ENCODE results near the gene TPCN2.
"Not testable (repeated sequence)": the region's sequence is repeated elsewhere in the genome, so short reads cannot be mapped to it uniquely, and the experiment has no call there.

TPCN2 gene

GRCh38 chr11:69059985-69060384 lies 11.3 kb downstream of the TPCN2 start:
- DNase-seq: no peak

- no peak for DNase-seq
Measured at GRCh38 chr11:69060806-69061712, 12.3 kb downstream of the TPCN2 start.

- no peak for DNase-seq
Measured at GRCh38 chr11:69061713-69062053, 13.0 kb downstream of the TPCN2 start.

GRCh38 chr11:69062169-69062855 lies 13.6 kb downstream of the TPCN2 start:
- DNase-seq: no peak

- no peak for DNase-seq
Measured at GRCh38 chr11:69062873-69063651, 14.3 kb downstream of the TPCN2 start.

GRCh38 chr11:69063652-69064260 lies 15.0 kb downstream of the TPCN2 start:
- DNase-seq: no peak

GRCh38 chr11:69064394-69064957 lies 15.7 kb downstream of the TPCN2 start:
- DNase-seq: no peak

- no peak for DNase-seq
Measured at GRCh38 chr11:69065147-69065710, 16.5 kb downstream of the TPCN2 start.

- no peak for DNase-seq
Measured at GRCh38 chr11:69066122-69067112, 17.7 kb downstream of the TPCN2 start.

GRCh38 chr11:69067200-69067599 lies 18.5 kb downstream of the TPCN2 start:
- DNase-seq: no peak

GRCh38 chr11:69071086-69071800 lies 22.5 kb downstream of the TPCN2 start:
- DNase-seq: no peak

GRCh38 chr11:69071956-69072355 lies 23.2 kb downstream of the TPCN2 start:
- no peak for DNase-seq

GRCh38 chr11:69073469-69073868 lies 24.7 kb downstream of the TPCN2 start:
- no peak for DNase-seq

GRCh38 chr11:69074375-69075140 lies 25.8 kb downstream of the TPCN2 start:
- no peak for DNase-seq

GRCh38 chr11:69075421-69076128 lies 26.8 kb downstream of the TPCN2 start:
- no peak for DNase-seq

GRCh38 chr11:69076129-69076791 lies 27.5 kb downstream of the TPCN2 start:
- DNase-seq: no peak

GRCh38 chr11:69076977-69077376 lies 28.2 kb downstream of the TPCN2 start:
- DNase-seq: not testable (repeated sequence)

GRCh38 chr11:69078508-69078907 lies 29.8 kb downstream of the TPCN2 start:
- DNase-seq: no peak
